ENCODE measurements around the gene STAT1.

Gene STAT1

GRCh38 chr2:191010887-191011885 lies 2.8 kb downstream of the STAT1 start:
- peaks cover 30% of the 10 kb centered on the region for H3K4me1 Mint-ChIP-seq

GRCh38 chr2:191009541-191010374 lies 4.2 kb downstream of the STAT1 start:
- Mint-ChIP-seq H3K4me1 (peaks cover 36% of the 10 kb centered on the region), H3K27me3 (no peaks in the 10 kb centered on the region), H3K36me3 (ENCODE audit: insufficient read depth) (peaks cover 42% of the 10 kb centered on the region), H3K9me3 (no peaks in the 10 kb centered on the region), H3K27ac (ENCODE audit: low read depth) (peak overlapping the region; percentile 58), H3K4me3 (no peak overlapping the region)
- no peak for ATAC-seq (replicated peaks; ENCODE audit: extremely low read depth, poor library complexity, severe bottlenecking)
- no peak for DNase-seq (ENCODE audit: low spot score in 2 of 2)

More at GRCh38 chr2:191010887-191011885, 2.8 kb downstream of the STAT1 start:
- H3K9me3 Mint-ChIP-seq: no peaks in the 10 kb centered on the region
- ATAC-seq (replicated peaks; ENCODE audit: extremely low read depth, poor library complexity, severe bottlenecking) (no peak), DNase-seq (ENCODE audit: low spot score in 2 of 2) (no peak)
- no peak overlapping the region for H3K27ac Mint-ChIP-seq (ENCODE audit: low read depth)
- no peaks in the 10 kb centered on the region for H3K27me3 Mint-ChIP-seq
- H3K4me3 Mint-ChIP-seq: no peak overlapping the region
- peaks cover 35% of the 10 kb centered on the region for H3K36me3 Mint-ChIP-seq (ENCODE audit: insufficient read depth)

- Mint-ChIP-seq H3K9me3 (no peaks in the 10 kb centered on the region), H3K4me3 (no peak overlapping the region), H3K27me3 (no peaks in the 10 kb centered on the region), H3K27ac (ENCODE audit: low read depth) (no peak overlapping the region), H3K4me1 (peaks cover 50% of the 10 kb centered on the region), H3K36me3 (ENCODE audit: insufficient read depth) (peaks cover 55% of the 10 kb centered on the region)
- DNase-seq (ENCODE audit: low spot score in 2 of 2) (no peak), ATAC-seq (replicated peaks; ENCODE audit: extremely low read depth, poor library complexity, severe bottlenecking) (no peak)
These were observed 5.7 kb downstream of the STAT1 start for GRCh38 chr2:191008286-191008685.

- DNase-seq (ENCODE audit: low spot score in 2 of 2) (no peak), ATAC-seq (replicated peaks; ENCODE audit: extremely low read depth, poor library complexity, severe bottlenecking) (no peak)
- no peaks in the 10 kb centered on the region for H3K9me3 Mint-ChIP-seq
- H3K4me3 Mint-ChIP-seq: no peak overlapping the region
- peaks cover 55% of the 10 kb centered on the region for H3K4me1 Mint-ChIP-seq
- H3K27ac Mint-ChIP-seq (ENCODE audit: low read depth): peak overlapping the region; percentile 5
- H3K36me3 Mint-ChIP-seq (ENCODE audit: insufficient read depth): peaks cover 65% of the 10 kb centered on the region
- H3K27me3 Mint-ChIP-seq: no peaks in the 10 kb centered on the region
These were observed 6.8 kb downstream of the STAT1 start for GRCh38 chr2:191006997-191007783.

GRCh38 chr2:191006297-191006696 lies 7.7 kb downstream of the STAT1 start:
- no peak for DNase-seq (ENCODE audit: low spot score in 2 of 2)
- Mint-ChIP-seq H3K27ac (ENCODE audit: low read depth) (peak overlapping the region; percentile 5), H3K4me1 (peaks cover 64% of the 10 kb centered on the region), H3K9me3 (no peaks in the 10 kb centered on the region), H3K27me3 (no peaks in the 10 kb centered on the region), H3K4me3 (no peak overlapping the region), H3K36me3 (ENCODE audit: insufficient read depth) (peaks cover 68% of the 10 kb centered on the region)
- no peak for ATAC-seq (replicated peaks; ENCODE audit: extremely low read depth, poor library complexity, severe bottlenecking)

GRCh38 chr2:191003405-191004309 lies 10.3 kb downstream of the STAT1 start:
- Mint-ChIP-seq H3K4me1 (peaks cover 62% of the 10 kb centered on the region), H3K27me3 (no peaks in the 10 kb centered on the region), H3K9me3 (no peaks in the 10 kb centered on the region), H3K36me3 (ENCODE audit: insufficient read depth) (peaks cover 78% of the 10 kb centered on the region), H3K4me3 (no peak overlapping the region), H3K27ac (ENCODE audit: low read depth) (no peak overlapping the region)
- DNase-seq (ENCODE audit: low spot score in 2 of 2): no peak
- no peak for ATAC-seq (replicated peaks; ENCODE audit: extremely low read depth, poor library complexity, severe bottlenecking)

GRCh38 chr2:191001624-191002023 lies 12.3 kb downstream of the STAT1 start:
- Mint-ChIP-seq H3K36me3 (ENCODE audit: insufficient read depth) (peaks cover 79% of the 10 kb centered on the region), H3K4me1 (peaks cover 58% of the 10 kb centered on the region), H3K27ac (ENCODE audit: low read depth) (peak overlapping the region; percentile 52), H3K9me3 (no peaks in the 10 kb centered on the region), H3K27me3 (no peaks in the 10 kb centered on the region), H3K4me3 (no peak overlapping the region)
- DNase-seq (ENCODE audit: low spot score in 2 of 2) (no peak), ATAC-seq (replicated peaks; ENCODE audit: extremely low read depth, poor library complexity, severe bottlenecking) (no peak)

GRCh38 chr2:191001032-191001431 lies 12.9 kb downstream of the STAT1 start:
- peaks cover 57% of the 10 kb centered on the region for H3K4me1 Mint-ChIP-seq
- ATAC-seq (replicated peaks; ENCODE audit: extremely low read depth, poor library complexity, severe bottlenecking) (no peak), DNase-seq (ENCODE audit: low spot score in 2 of 2) (no peak)
- H3K27ac Mint-ChIP-seq (ENCODE audit: low read depth): peak overlapping the region; percentile 52
- H3K36me3 Mint-ChIP-seq (ENCODE audit: insufficient read depth): peaks cover 79% of the 10 kb centered on the region
- no peak overlapping the region for H3K4me3 Mint-ChIP-seq
- H3K9me3 Mint-ChIP-seq: no peaks in the 10 kb centered on the region
- no peaks in the 10 kb centered on the region for H3K27me3 Mint-ChIP-seq

GRCh38 chr2:190999949-191000665 lies 13.9 kb downstream of the STAT1 start:
- DNase-seq (ENCODE audit: low spot score in 2 of 2): no peak
- ATAC-seq (replicated peaks; ENCODE audit: extremely low read depth, poor library complexity, severe bottlenecking): no peak
- peaks cover 85% of the 10 kb centered on the region for H3K36me3 Mint-ChIP-seq (ENCODE audit: insufficient read depth)
- H3K9me3 Mint-ChIP-seq: no peaks in the 10 kb centered on the region
- peak overlapping the region; percentile 61 for H3K27ac Mint-ChIP-seq (ENCODE audit: low read depth)
- H3K4me3 Mint-ChIP-seq: no peak overlapping the region
- H3K27me3 Mint-ChIP-seq: no peaks in the 10 kb centered on the region
- peaks cover 62% of the 10 kb centered on the region for H3K4me1 Mint-ChIP-seq

- Mint-ChIP-seq H3K4me1 (peaks cover 55% of the 10 kb centered on the region), H3K27ac (ENCODE audit: low read depth) (peak overlapping the region; percentile 61), H3K36me3 (ENCODE audit: insufficient read depth) (peaks cover 86% of the 10 kb centered on the region), H3K9me3 (no peaks in the 10 kb centered on the region), H3K27me3 (no peaks in the 10 kb centered on the region), H3K4me3 (no peak overlapping the region)
- ATAC-seq (replicated peaks; ENCODE audit: extremely low read depth, poor library complexity, severe bottlenecking): peak; percentile 69
- no peak for DNase-seq (ENCODE audit: low spot score in 2 of 2)
These were observed 14.9 kb downstream of the STAT1 start for GRCh38 chr2:190999058-190999457.

- H3K4me3 Mint-ChIP-seq: no peak overlapping the region
- no peaks in the 10 kb centered on the region for H3K9me3 Mint-ChIP-seq
- peaks cover 46% of the 10 kb centered on the region for H3K4me1 Mint-ChIP-seq
- peak overlapping the region; percentile 75 for H3K27ac Mint-ChIP-seq (ENCODE audit: low read depth)
- no peaks in the 10 kb centered on the region for H3K27me3 Mint-ChIP-seq
- DNase-seq (ENCODE audit: low spot score in 2 of 2) (no peak), ATAC-seq (replicated peaks; ENCODE audit: extremely low read depth, poor library complexity, severe bottlenecking) (no peak)
- peaks cover 89% of the 10 kb centered on the region for H3K36me3 Mint-ChIP-seq (ENCODE audit: insufficient read depth)
These were observed 16.4 kb downstream of the STAT1 start for GRCh38 chr2:190997526-190998113.
